HepG2 (cell line): ENCODE data around the gene IRF7. TPM values are rescaled to one million over a fixed set of nuclear protein-coding genes. Genes with fewer than 3 reads are reported as not detected.
A peak's percentile ranks its signal among the peaks of the same experiment; 100 is the strongest.

Experiments used
- BRCA1 ChIP-seq: sonication (generic); formaldehyde crosslinking; IDR thresholded peaks from 2 replicates; pipeline ENCODE4 v1.4.0; 2020; ENCODE audit warnings: missing genetic modification reagents
- ETV5 ChIP-seq: IDR thresholded peaks from 2 replicates; pipeline ENCODE4 v1.6.1; 2018; ENCODE audit warnings: missing biosample characterization, missing genetic modification reagents, inconsistent platforms, borderline replicate concordance
- FOXK2 ChIP-seq: fragments of 450-650 bp; IDR thresholded peaks from 2 replicates; pipeline ENCODE4 v1.6.1; 2016
- HMGA1 ChIP-seq: sonication (generic); formaldehyde crosslinking; conservative IDR thresholded peaks from 2 replicates; pipeline ENCODE4 v1.4.0; 2020; ENCODE audit warnings: missing genetic modification reagents
- JARID2 ChIP-seq: sonication (generic); formaldehyde crosslinking; IDR thresholded peaks from 2 replicates; pipeline ENCODE4 v1.8.1; 2023; ENCODE audit warnings: missing genetic modification reagents, inconsistent platforms; ENCODE audit not compliant: insufficient replicate concordance
- KLF6 ChIP-seq: IDR thresholded peaks from 2 replicates; pipeline ENCODE4 v1.8.0; 2016; ENCODE audit warnings: missing biosample characterization, missing genetic modification reagents
- MAZ ChIP-seq, 2 experiments: sonication (generic) in 1 of 2; formaldehyde crosslinking in 1 of 2; IDR thresholded peaks; 2 replicates each; pipeline versions ENCODE4 v1.5.0 to v1.6.1; 2012 to 2020; ENCODE audit warnings: low read depth in 2 of 2, mild to moderate bottlenecking in 2 of 2, borderline replicate concordance in 1 of 2, improper control_type of control experiment in 1 of 2, low read length in 1 of 2, missing genetic modification reagents in 1 of 2, moderate library complexity in 1 of 2
- MTF1 ChIP-seq: sonication (generic); formaldehyde crosslinking; IDR thresholded peaks from 2 replicates; pipeline ENCODE4 v1.5.0; 2020; ENCODE audit warnings: missing genetic modification reagents
- NR2F1 ChIP-seq, 2 experiments: fragments of 450-650 bp in 1 of 2; formaldehyde crosslinking in 1 of 2; IDR thresholded peaks; 2 replicates each; pipeline versions ENCODE4 v1.5.0 to v1.6.1; 2016 to 2020; ENCODE audit warnings: mild to moderate bottlenecking in 1 of 2, missing compliant biosample characterization in 1 of 2, missing genetic modification reagents in 1 of 2, moderate library complexity in 1 of 2
- PHF8 ChIP-seq: sonication (generic); formaldehyde crosslinking; IDR thresholded peaks from 2 replicates; pipeline ENCODE4 v1.5.0; 2020; ENCODE audit warnings: missing genetic modification reagents
- RFX1 ChIP-seq: fragments of 450-650 bp; IDR thresholded peaks from 2 replicates; pipeline ENCODE4 v1.6.1; 2017
- RFXAP ChIP-seq: sonication (generic); formaldehyde crosslinking; IDR thresholded peaks from 2 replicates; pipeline ENCODE4 v1.4.0; 2020; ENCODE audit warnings: missing genetic modification reagents, borderline replicate concordance
- RXRB ChIP-seq: IDR thresholded peaks from 2 replicates; pipeline ENCODE4 v1.6.1; 2016; ENCODE audit warnings: borderline replicate concordance, missing genetic modification reagents, missing compliant biosample characterization
- TEAD3 ChIP-seq: optimal IDR thresholded peaks from 2 replicates; pipeline ENCODE3; 2016; ENCODE audit warnings: borderline replicate concordance
- ZIK1 ChIP-seq: sonication (generic); formaldehyde crosslinking; IDR thresholded peaks from 2 replicates; pipeline ENCODE4 v1.5.0; 2020; ENCODE audit warnings: mild to moderate bottlenecking, low read depth, missing genetic modification reagents, borderline replicate concordance
- ZNF282 ChIP-seq: fragments of 450-650 bp; IDR thresholded peaks from 2 replicates; pipeline ENCODE4 v1.6.1; 2018; ENCODE audit not compliant: partially characterized antibody
- ZNF335 ChIP-seq: sonication (generic); formaldehyde crosslinking; IDR thresholded peaks from 2 replicates; pipeline ENCODE4 v1.4.0; 2020; ENCODE audit warnings: missing genetic modification reagents
- ZNF350 ChIP-seq: sonication (generic); formaldehyde crosslinking; IDR thresholded peaks from 2 replicates; pipeline ENCODE4 v1.4.0; 2020; ENCODE audit warnings: mild to moderate bottlenecking, low read depth, missing genetic modification reagents, borderline replicate concordance
- ZNF383 ChIP-seq: sonication (generic); formaldehyde crosslinking; IDR thresholded peaks from 2 replicates; pipeline ENCODE4 v1.4.0; 2020; ENCODE audit warnings: missing genetic modification reagents, mild to moderate bottlenecking, borderline replicate concordance
- ZNF496 ChIP-seq: sonication (generic); formaldehyde crosslinking; IDR thresholded peaks from 2 replicates; pipeline ENCODE4 v1.8.1; 2023; ENCODE audit warnings: mild to moderate bottlenecking, moderate library complexity, missing genetic modification reagents; ENCODE audit not compliant: insufficient replicate concordance
- ZNF709 ChIP-seq: sonication (generic); formaldehyde crosslinking; IDR thresholded peaks from 2 replicates; pipeline ENCODE4 v1.5.0; 2020; ENCODE audit warnings: mild to moderate bottlenecking, missing genetic modification reagents
- ZNF720 ChIP-seq: sonication (generic); formaldehyde crosslinking; IDR thresholded peaks from 2 replicates; pipeline ENCODE4 v1.4.0; 2020; ENCODE audit warnings: missing genetic modification reagents
- ZSCAN21 ChIP-seq: sonication (generic); formaldehyde crosslinking; IDR thresholded peaks from 2 replicates; pipeline ENCODE4 v1.8.0; 2022; ENCODE audit warnings: mild to moderate bottlenecking, missing genetic modification reagents, moderate library complexity, borderline replicate concordance
- polyA plus RNA-seq, 8 experiments: library from polyadenylated mRNA; depleted of rRNA in 3 of 8; stranded (reverse) in 7 of 8; unstranded in 1 of 8; fragments of >200 nt; fragmentation: Illumina TruSeq in 4 of 8; extraction: Trizol in 4 of 8; gene quantifications; 2 replicates each; pipeline versions ENCODE4 v1.2.1 to v1.2.3, GENCODE V29; 2011 to 2016; ENCODE audit warnings: low read depth in 4 of 8, missing spikeins in 1 of 8, mixed read lengths in 1 of 8; ENCODE audit not compliant: insufficient read depth in 1 of 8
- total RNA-seq, 5 experiments: library from RNA; depleted of rRNA; stranded (reverse); fragments of >200 nt; fragmentation: Illumina TruSeq; extraction: Trizol; gene quantifications; 2 replicates each; pipeline ENCODE4 v1.2.3, GENCODE V29; 2016; ENCODE audit warnings: low read depth in 1 of 5
- TF ChIP-seq, protein P1 (sequence below): sonication (generic); formaldehyde crosslinking; IDR thresholded peaks from 2 replicates; pipeline ENCODE4 v1.5.1; 2020; ENCODE audit warnings: mild to moderate bottlenecking, missing genetic modification reagents, borderline replicate concordance
- TF ChIP-seq, protein P2 (sequence below): sonication (generic); formaldehyde crosslinking; IDR thresholded peaks from 2 replicates; pipeline ENCODE4 v1.5.1; 2020; ENCODE audit warnings: missing genetic modification reagents, mild to moderate bottlenecking, borderline replicate concordance

IRF7 gene
- total and polyA plus RNA-seq, 2 of the 13 experiments (the other 11 are each of a cell fraction or from before 2014, with no cell fraction given), result not detected

- TF ChIP-seq ZNF282 (no peak), MTF1 (CRISPR knock-in tag) (no peak), RFX1 (no peak), PHF8 (CRISPR knock-in tag) (no peak), ZIK1 (CRISPR knock-in tag) (no peak), RFXAP (CRISPR knock-in tag) (no peak; the same call in 1 of the 2 replicates), FOXK2 (no peak), ZSCAN21 (CRISPR knock-in tag) (peak; percentile 81), ZNF383 (CRISPR knock-in tag) (no peak), HMGA1 (CRISPR knock-in tag) (no peak), JARID2 (no peak), TEAD3 (CRISPR knock-in tag) (peak; percentile 68), MAZ (IDR thresholded peaks at IDR 0.05; ENCODE audit: borderline replicate concordance, low read depth, low read length) (peak; percentile 85), MAZ (CRISPR knock-in tag; IDR thresholded peaks at IDR 0.05; ENCODE audit: low read depth) (peak; percentile 88), ZNF709 (CRISPR knock-in tag) (no peak; the same call in 1 of the 2 replicates), ZNF350 (peak; percentile 52; the same call in 1 of the 2 replicates), BRCA1 (CRISPR knock-in tag) (no peak), NR2F1 (CRISPR knock-in tag; IDR thresholded peaks at IDR 0.05) (peak; percentile 67 to 70), ZNF720 (CRISPR knock-in tag) (no peak), KLF6 (peak; percentile 59; the same call in 1 of the 2 replicates), ZNF335 (peak; percentile 76; the same call in 1 of the 2 replicates), ETV5 (CRISPR knock-in tag) (peak; percentile 34; the same call in 1 of the 2 replicates), ZNF496 (CRISPR knock-in tag) (no peak), RXRB (CRISPR knock-in tag) (peak; percentile 93)
- TF ChIP-seq, protein P1, sequence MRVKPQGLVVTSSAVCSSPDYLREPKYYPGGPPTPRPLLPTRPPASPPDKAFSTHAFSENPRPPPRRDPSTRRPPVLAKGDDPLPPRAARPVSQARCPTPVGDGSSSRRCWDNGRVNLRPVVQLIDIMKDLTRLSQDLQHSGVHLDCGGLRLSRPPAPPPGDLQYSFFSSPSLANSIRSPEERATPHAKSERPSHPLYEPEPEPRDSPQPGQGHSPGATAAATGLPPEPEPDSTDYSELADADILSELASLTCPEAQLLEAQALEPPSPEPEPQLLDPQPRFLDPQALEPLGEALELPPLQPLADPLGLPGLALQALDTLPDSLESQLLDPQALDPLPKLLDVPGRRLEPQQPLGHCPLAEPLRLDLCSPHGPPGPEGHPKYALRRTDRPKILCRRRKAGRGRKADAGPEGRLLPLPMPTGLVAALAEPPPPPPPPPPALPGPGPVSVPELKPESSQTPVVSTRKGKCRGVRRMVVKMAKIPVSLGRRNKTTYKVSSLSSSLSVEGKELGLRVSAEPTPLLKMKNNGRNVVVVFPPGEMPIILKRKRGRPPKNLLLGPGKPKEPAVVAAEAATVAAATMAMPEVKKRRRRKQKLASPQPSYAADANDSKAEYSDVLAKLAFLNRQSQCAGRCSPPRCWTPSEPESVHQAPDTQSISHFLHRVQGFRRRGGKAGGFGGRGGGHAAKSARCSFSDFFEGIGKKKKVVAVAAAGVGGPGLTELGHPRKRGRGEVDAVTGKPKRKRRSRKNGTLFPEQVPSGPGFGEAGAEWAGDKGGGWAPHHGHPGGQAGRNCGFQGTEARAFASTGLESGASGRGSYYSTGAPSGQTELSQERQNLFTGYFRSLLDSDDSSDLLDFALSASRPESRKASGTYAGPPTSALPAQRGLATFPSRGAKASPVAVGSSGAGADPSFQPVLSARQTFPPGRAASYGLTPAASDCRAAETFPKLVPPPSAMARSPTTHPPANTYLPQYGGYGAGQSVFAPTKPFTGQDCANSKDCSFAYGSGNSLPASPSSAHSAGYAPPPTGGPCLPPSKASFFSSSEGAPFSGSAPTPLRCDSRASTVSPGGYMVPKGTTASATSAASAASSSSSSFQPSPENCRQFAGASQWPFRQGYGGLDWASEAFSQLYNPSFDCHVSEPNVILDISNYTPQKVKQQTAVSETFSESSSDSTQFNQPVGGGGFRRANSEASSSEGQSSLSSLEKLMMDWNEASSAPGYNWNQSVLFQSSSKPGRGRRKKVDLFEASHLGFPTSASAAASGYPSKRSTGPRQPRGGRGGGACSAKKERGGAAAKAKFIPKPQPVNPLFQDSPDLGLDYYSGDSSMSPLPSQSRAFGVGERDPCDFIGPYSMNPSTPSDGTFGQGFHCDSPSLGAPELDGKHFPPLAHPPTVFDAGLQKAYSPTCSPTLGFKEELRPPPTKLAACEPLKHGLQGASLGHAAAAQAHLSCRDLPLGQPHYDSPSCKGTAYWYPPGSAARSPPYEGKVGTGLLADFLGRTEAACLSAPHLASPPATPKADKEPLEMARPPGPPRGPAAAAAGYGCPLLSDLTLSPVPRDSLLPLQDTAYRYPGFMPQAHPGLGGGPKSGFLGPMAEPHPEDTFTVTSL, result no peak
- TF ChIP-seq, protein P2, sequence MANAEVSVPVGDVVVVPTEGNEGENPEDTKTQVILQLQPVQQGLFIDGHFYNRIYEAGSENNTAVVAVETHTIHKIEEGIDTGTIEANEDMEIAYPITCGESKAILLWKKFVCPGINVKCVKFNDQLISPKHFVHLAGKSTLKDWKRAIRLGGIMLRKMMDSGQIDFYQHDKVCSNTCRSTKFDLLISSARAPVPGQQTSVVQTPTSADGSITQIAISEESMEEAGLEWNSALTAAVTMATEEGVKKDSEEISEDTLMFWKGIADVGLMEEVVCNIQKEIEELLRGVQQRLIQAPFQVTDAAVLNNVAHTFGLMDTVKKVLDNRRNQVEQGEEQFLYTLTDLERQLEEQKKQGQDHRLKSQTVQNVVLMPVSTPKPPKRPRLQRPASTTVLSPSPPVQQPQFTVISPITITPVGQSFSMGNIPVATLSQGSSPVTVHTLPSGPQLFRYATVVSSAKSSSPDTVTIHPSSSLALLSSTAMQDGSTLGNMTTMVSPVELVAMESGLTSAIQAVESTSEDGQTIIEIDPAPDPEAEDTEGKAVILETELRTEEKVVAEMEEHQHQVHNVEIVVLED (CRISPR knock-in tag), result 0 out of 2 replicates have a peak, but pooled peaks have one; percentile 24
Observed at GRCh38 chr11:587978-588380, 27.8 kb downstream of the IRF7 start (continued).
